ENCODE measurements around the gene TK2. TPM values are rescaled to one million over a fixed set of nuclear protein-coding genes. Genes with fewer than 3 reads are reported as not detected.
"Not testable (repeated sequence)": the region's sequence is repeated elsewhere in the genome, so short reads cannot be mapped to it uniquely, and the experiment has no call there.

TK2 gene
- total RNA-seq, 2 donors from 2014 or later: 5.7 to 6.6 TPM

- H3K27ac Mint-ChIP-seq: no peak overlapping the region
- H3K4me1 Mint-ChIP-seq: no peaks in the 10 kb centered on the region
- peaks cover 28% of the 10 kb centered on the region for H3K27me3 Mint-ChIP-seq
- no peaks in the 10 kb centered on the region for H3K36me3 Mint-ChIP-seq (ENCODE audit: low read depth)
- ATAC-seq (replicated peaks): no peak
- no peak overlapping the region for H3K4me3 Mint-ChIP-seq
- H3K9me3 Mint-ChIP-seq: no peaks in the 10 kb centered on the region
These were observed 30.8 kb upstream of the TK2 start for GRCh38 chr16:66580605-66581209.

GRCh38 chr16:66578651-66579531 lies 29.0 kb upstream of the TK2 start, which contains the start of gene CMTM2:
Gene CMTM2 (plus strand): TSS chr16:66579463. CDS start chr16:66579608, 145 bp downstream.
- Mint-ChIP-seq H3K27me3 (peaks cover 28% of the 10 kb centered on the region), H3K4me3 (peak within 1 kb of the TSS; percentile 57), H3K27ac (no peak within 1 kb of the TSS), H3K9me3 (no peaks in the 10 kb centered on the region), H3K4me1 (no peaks in the 10 kb centered on the region), H3K36me3 (ENCODE audit: low read depth) (no peaks in the 10 kb centered on the region)
- ATAC-seq (replicated peaks): no peak

- no peak for ATAC-seq (replicated peaks)
- Mint-ChIP-seq H3K27ac (no peak overlapping the region), H3K4me1 (no peaks in the 10 kb centered on the region), H3K4me3 (no peak overlapping the region), H3K9me3 (no peaks in the 10 kb centered on the region), H3K36me3 (ENCODE audit: low read depth) (peaks cover 3% of the 10 kb centered on the region), H3K27me3 (peaks cover 28% of the 10 kb centered on the region)
These were observed 26.4 kb upstream of the TK2 start for GRCh38 chr16:66576296-66576695.

- no peaks in the 10 kb centered on the region for H3K4me1 Mint-ChIP-seq
- no peaks in the 10 kb centered on the region for H3K9me3 Mint-ChIP-seq
- peaks cover 22% of the 10 kb centered on the region for H3K27me3 Mint-ChIP-seq
- peaks cover 9% of the 10 kb centered on the region for H3K36me3 Mint-ChIP-seq (ENCODE audit: low read depth)
- no peak for ATAC-seq (replicated peaks)
- no peak overlapping the region for H3K27ac Mint-ChIP-seq
- H3K4me3 Mint-ChIP-seq: no peak overlapping the region
These were observed 25.1 kb upstream of the TK2 start for GRCh38 chr16:66575060-66575459.

- no peak overlapping the region for H3K27ac Mint-ChIP-seq
- H3K9me3 Mint-ChIP-seq: no peaks in the 10 kb centered on the region
These were observed 24.6 kb upstream of the TK2 start for GRCh38 chr16:66574531-66574930.

GRCh38 chr16:66574081-66574480 lies 24.2 kb upstream of the TK2 start:
- ATAC-seq (replicated peaks): no peak
- H3K4me1 Mint-ChIP-seq: no peaks in the 10 kb centered on the region
- H3K4me3 Mint-ChIP-seq: no peak overlapping the region
- H3K36me3 Mint-ChIP-seq (ENCODE audit: low read depth): peaks cover 19% of the 10 kb centered on the region
- H3K9me3 Mint-ChIP-seq: no peaks in the 10 kb centered on the region
- peaks cover 15% of the 10 kb centered on the region for H3K27me3 Mint-ChIP-seq
- H3K27ac Mint-ChIP-seq: no peak overlapping the region

More at GRCh38 chr16:66574531-66574930, 24.6 kb upstream of the TK2 start:
- no peak for ATAC-seq (replicated peaks)
- peaks cover 17% of the 10 kb centered on the region for H3K27me3 Mint-ChIP-seq
- H3K36me3 Mint-ChIP-seq (ENCODE audit: low read depth): peaks cover 14% of the 10 kb centered on the region
- H3K4me1 Mint-ChIP-seq: no peaks in the 10 kb centered on the region
- no peak overlapping the region for H3K4me3 Mint-ChIP-seq

- ATAC-seq (replicated peaks): peak; percentile 21
These were observed 22.4 kb upstream of the TK2 start for GRCh38 chr16:66572356-66572755.

GRCh38 chr16:66569827-66570405 lies 20.0 kb upstream of the TK2 start:
- no peaks in the 10 kb centered on the region for H3K9me3 Mint-ChIP-seq
- ATAC-seq (replicated peaks): no peak
- H3K4me3 Mint-ChIP-seq: no peak overlapping the region
- no peak overlapping the region for H3K27ac Mint-ChIP-seq
- peaks cover 8% of the 10 kb centered on the region for H3K4me1 Mint-ChIP-seq
- no peaks in the 10 kb centered on the region for H3K27me3 Mint-ChIP-seq
- H3K36me3 Mint-ChIP-seq (ENCODE audit: low read depth): peaks cover 51% of the 10 kb centered on the region

More at GRCh38 chr16:66572356-66572755, 22.4 kb upstream of the TK2 start:
- peaks cover 27% of the 10 kb centered on the region for H3K36me3 Mint-ChIP-seq (ENCODE audit: low read depth)
- H3K27ac Mint-ChIP-seq: peak overlapping the region; percentile 56
- H3K4me1 Mint-ChIP-seq: peaks cover 4% of the 10 kb centered on the region
- no peak overlapping the region for H3K4me3 Mint-ChIP-seq
- no peaks in the 10 kb centered on the region for H3K9me3 Mint-ChIP-seq
- peaks cover 2% of the 10 kb centered on the region for H3K27me3 Mint-ChIP-seq

GRCh38 chr16:66569131-66569530 lies 19.2 kb upstream of the TK2 start:
- H3K27ac Mint-ChIP-seq: no peak overlapping the region
- ATAC-seq (replicated peaks): no peak
- H3K4me3 Mint-ChIP-seq: no peak overlapping the region
- H3K36me3 Mint-ChIP-seq (ENCODE audit: low read depth): peaks cover 58% of the 10 kb centered on the region
- no peaks in the 10 kb centered on the region for H3K27me3 Mint-ChIP-seq
- peaks cover 8% of the 10 kb centered on the region for H3K4me1 Mint-ChIP-seq
- no peaks in the 10 kb centered on the region for H3K9me3 Mint-ChIP-seq

- no peak for ATAC-seq (replicated peaks)
- Mint-ChIP-seq H3K27ac (no peak overlapping the region), H3K36me3 (ENCODE audit: low read depth) (peaks cover 66% of the 10 kb centered on the region)
These were observed 18.4 kb upstream of the TK2 start for GRCh38 chr16:66568355-66568754.

GRCh38 chr16:66567270-66567669 lies 17.3 kb upstream of the TK2 start:
- H3K9me3 Mint-ChIP-seq; ATAC-seq (replicated peaks); H3K4me3 Mint-ChIP-seq; H3K27ac Mint-ChIP-seq; H3K27me3 Mint-ChIP-seq: not testable (repeated sequence)
- Mint-ChIP-seq H3K36me3 (ENCODE audit: low read depth) (peaks cover 77% of the 10 kb centered on the region), H3K4me1 (peaks cover 19% of the 10 kb centered on the region)

More at GRCh38 chr16:66568355-66568754, 18.4 kb upstream of the TK2 start:
- Mint-ChIP-seq H3K27me3 (no peaks in the 10 kb centered on the region), H3K4me3 (no peak overlapping the region), H3K4me1 (peaks cover 13% of the 10 kb centered on the region), H3K9me3 (no peaks in the 10 kb centered on the region)

GRCh38 chr16:66566051-66566901 lies 16.4 kb upstream of the TK2 start, which contains the start of gene CMTM1:
Gene CMTM1 (plus strand): TSS chr16:66566439. CDS start chr16:66566514, 75 bp downstream.
- Mint-ChIP-seq H3K4me1 (peaks cover 25% of the 10 kb centered on the region), H3K36me3 (ENCODE audit: low read depth) (peaks cover 84% of the 10 kb centered on the region), H3K4me3 (no peak within 1 kb of the TSS), H3K27ac (peak within 1 kb of the TSS; percentile 1), H3K9me3 (no peaks in the 10 kb centered on the region), H3K27me3 (no peaks in the 10 kb centered on the region)
- no peak for ATAC-seq (replicated peaks)

GRCh38 chr16:66563574-66564334 lies 13.8 kb upstream of the TK2 start:
- peaks cover 45% of the 10 kb centered on the region for H3K4me1 Mint-ChIP-seq
- H3K27ac Mint-ChIP-seq: peak overlapping the region; percentile 12
- H3K9me3 Mint-ChIP-seq: no peaks in the 10 kb centered on the region
- H3K36me3 Mint-ChIP-seq (ENCODE audit: low read depth): peaks cover 93% of the 10 kb centered on the region
- peak overlapping the region; percentile 24 for H3K4me3 Mint-ChIP-seq
- no peaks in the 10 kb centered on the region for H3K27me3 Mint-ChIP-seq
- peak; percentile 93 for ATAC-seq (replicated peaks)

Data from activated T-helper 17 cell treated with anti-CD3 and anti-CD28 coated beads, Interleukin-2, amount 50 U/mL, for 72 hours (primary cell).